GM12878 (cell line): ENCODE results near the gene TGFB3. TPM values are rescaled to one million over a fixed set of nuclear protein-coding genes. Genes with fewer than 3 reads are reported as not detected.

Experiments used
- ATAC-seq: fragments of 200-7000 bp; cut with Tn5 transposase; 3 replicates; pipeline ENCODE4 v1.9.1; 2020; ENCODE audit warnings: mild to moderate bottlenecking, moderate library complexity
- BruUV-seq: library from RNA; stranded (reverse); fragments of 400-500 nt; replicated peaks from 2 replicates; lab custom pipeline; 2021; lab: Mats Ljungman, UMichigan
- CTCF ChIA-PET: fragments of 300-600 bp; sonication (Branson Sonifier 250); formaldehyde crosslinking; extraction: SDS; loops from one replicate; lab custom pipeline; 2021; ENCODE audit warnings: inconsistent platforms; lab: Yijun Ruan, JAX
- POLR2A ChIA-PET: fragments of 350-600 bp; formaldehyde crosslinking; extraction: SDS; loops from one replicate; lab custom pipeline; 2021; ENCODE audit warnings: inconsistent platforms; lab: Charles Lee
- RAD21 ChIA-PET: fragments of 300-600 bp; sonication (Branson Sonifier 250); formaldehyde crosslinking; loops from one replicate; lab custom pipeline; 2023; ENCODE audit warnings: antibody characterized with exemption; ENCODE audit not compliant: unreplicated experiment; lab: Charles Lee
- SMC1A ChIA-PET: fragments of 300-600 bp; sonication (Branson Sonifier 250); formaldehyde crosslinking; loops from one replicate; lab custom pipeline; 2023; ENCODE audit not compliant: unreplicated experiment, uncharacterized antibody; lab: Charles Lee
- DNase-seq: peaks from one replicate; pipeline ENCODE4 v3.0.0-alpha.2; 2011; ENCODE audit warnings: low read depth, low spot score
- FAIRE-seq: peaks from 3 replicates; lab custom pipeline; 2011; peaks lifted over from hg19 to GRCh38; lab: Jason Lieb, UNC
- H2AFZ ChIP-seq: 2 replicates; pipeline ENCODE4 v1.6.0; 2011; ENCODE audit warnings: low read depth, low read length, control low read depth; ENCODE audit not compliant: control insufficient read depth
- H3K27ac ChIP-seq: 2 replicates; pipeline ENCODE4 v1.5.1; 2011; ENCODE audit warnings: control low read depth; ENCODE audit not compliant: control insufficient read depth, insufficient read depth
- H3K27me3 ChIP-seq, 2 experiments: replicated peaks in 1 of 2; 2 replicates each; pipeline versions ENCODE4 v1.6.0 to v1.6.1; 2011; ENCODE audit warnings: low read length in 1 of 2; ENCODE audit not compliant: control insufficient read depth in 2 of 2, insufficient read depth in 2 of 2
- H3K36me3 ChIP-seq, 2 experiments: 2 replicates each; pipeline ENCODE4 v1.5.1; 2011; ENCODE audit warnings: low read length in 1 of 2; ENCODE audit not compliant: control insufficient read depth in 2 of 2, insufficient read depth in 2 of 2
- H3K4me1 ChIP-seq: 2 replicates; pipeline ENCODE4 v1.6.1; 2011; ENCODE audit warnings: mild to moderate bottlenecking, low read length, moderate library complexity, mixed read lengths; ENCODE audit not compliant: control insufficient read depth, insufficient read depth
- H3K4me2 ChIP-seq: 2 replicates; pipeline ENCODE4 v1.6.0; 2011; ENCODE audit warnings: control low read depth; ENCODE audit not compliant: control insufficient read depth, insufficient read depth
- H3K4me3 ChIP-seq: fragments of 200-600 bp; sonication (generic); 2 replicates; pipeline ENCODE4 v1.5.1; 2016
- H3K79me2 ChIP-seq: 2 replicates; pipeline ENCODE4 v1.6.0; 2011; ENCODE audit warnings: low read length; ENCODE audit not compliant: control insufficient read depth, insufficient read depth
- H3K9ac ChIP-seq: 2 replicates; pipeline ENCODE4 v1.8.0; 2011; ENCODE audit warnings: low read length, control low read depth, mixed read lengths; ENCODE audit not compliant: control insufficient read depth, insufficient read depth
- H3K9me3 ChIP-seq: replicated peaks from 3 replicates; pipeline ENCODE4 v1.5.1; 2011; ENCODE audit warnings: mild to moderate bottlenecking, low read length; ENCODE audit not compliant: control insufficient read depth, insufficient read depth
- H4K20me1 ChIP-seq: 2 replicates; pipeline ENCODE4 v1.6.0; 2011; ENCODE audit not compliant: control insufficient read depth, insufficient read depth
- ATF7 ChIP-seq: fragments of 450-650 bp; IDR thresholded peaks from 2 replicates; pipeline ENCODE4 v1.6.1; 2016; ENCODE audit warnings: low read depth, mild to moderate bottlenecking
- CBX5 ChIP-seq: sonication (generic); IDR thresholded peaks from 2 replicates; pipeline ENCODE4 v1.6.1; 2016; ENCODE audit warnings: low read depth, moderate library complexity, mild to moderate bottlenecking, inconsistent platforms
- CREM ChIP-seq: IDR thresholded peaks from 2 replicates; pipeline ENCODE4 v1.6.1; 2014; ENCODE audit warnings: antibody characterized with exemption, low read depth
- GATAD2B ChIP-seq: fragments of 450-650 bp; conservative IDR thresholded peaks from 2 replicates; pipeline ENCODE4 v1.6.1; 2017; ENCODE audit warnings: low read depth, mild to moderate bottlenecking, moderate library complexity
- HCFC1 ChIP-seq: fragments of 150-350 bp; IDR thresholded peaks from 2 replicates; pipeline ENCODE4 v1.6.1; 2014; ENCODE audit warnings: low read length
- HDGF ChIP-seq: fragments of 450-650 bp; IDR thresholded peaks from 2 replicates; pipeline ENCODE4 v1.6.1; 2016; ENCODE audit warnings: antibody characterized with exemption
- KLF5 ChIP-seq: fragments of 450-650 bp; IDR thresholded peaks from 2 replicates; pipeline ENCODE4 v1.6.1; 2014; ENCODE audit warnings: mild to moderate bottlenecking; ENCODE audit not compliant: partially characterized antibody
- RUNX3 ChIP-seq: IDR thresholded peaks from 2 replicates; pipeline ENCODE4 v1.6.1; 2012; ENCODE audit warnings: low read length, inconsistent platforms
- SIX5 ChIP-seq: IDR thresholded peaks from 2 replicates; pipeline ENCODE4 v1.6.1; 2011; ENCODE audit warnings: mild to moderate bottlenecking, low read depth, low read length, moderate library complexity; ENCODE audit not compliant: severe bottlenecking
- TCF7 ChIP-seq: IDR thresholded peaks from 2 replicates; pipeline ENCODE4 v1.6.1; 2014; ENCODE audit warnings: antibody characterized with exemption, borderline replicate concordance
- WGBS: methylation state at CpG from one replicate; pipeline ENCODE4 v1.1.6; 2016; ENCODE audit warnings: low lambda C conversion rate; ENCODE audit not compliant: insufficient replicate concordance, insufficient coverage; ENCODE audit errors: missing lambda C conversion rate; 5-methylcytosine and 5-hydroxymethylcytosine counted together
- in situ Hi-C: fragments of 300-500 bp; cut with MboI; formaldehyde crosslinking; loops from 9 replicates; pipeline ENCODE4 v1.14.3; 2018; ENCODE audit warnings: mixed read lengths
- intact Hi-C: fragments of 100-400 bp; cut with micrococcal nuclease; formaldehyde crosslinking; loops from one replicate; pipeline ENCODE4 v1.14.2; 2022; ENCODE audit not compliant: unreplicated experiment
- polyA plus RNA-seq, 11 experiments: library from polyadenylated mRNA; depleted of rRNA in 4 of 11; unstranded in 6 of 11; stranded (reverse) in 5 of 11; fragments of >200 nt; fragmentation: Nextera tagmentation in 4 of 11; fragmentation: Illumina TruSeq in 1 of 11; extraction: Ambion mirVana in 4 of 11; extraction: Trizol in 1 of 11; gene quantifications; 1 replicate in 1 of 11; 2 replicates in 10 of 11; pipeline versions ENCODE4 v1.2.1 to v1.2.3, GENCODE V29; 2011 to 2016; ENCODE audit warnings: inconsistent platforms in 2 of 11, missing spikeins in 2 of 11, low read depth in 1 of 11
- total RNA-seq, 4 experiments: library from RNA; depleted of rRNA in 3 of 4; stranded (reverse); fragments of >200 nt in 3 of 4; fragmentation: Illumina TruSeq in 1 of 4; extraction: Trizol in 1 of 4; gene quantifications; 2 replicates each; pipeline versions ENCODE4 v1.2.1 to v1.2.3, GENCODE V29; 2013 to 2021
- TF ChIP-seq, protein P1 (sequence below): fragments of 450-650 bp; IDR thresholded peaks from 2 replicates; pipeline ENCODE4 v1.6.1; 2017; ENCODE audit warnings: antibody characterized with exemption, mild to moderate bottlenecking, moderate library complexity

The TGFB3 gene
- total and polyA plus RNA-seq, 10 of the 15 experiments (the other 5 are each of a cell fraction or from before 2014, with no cell fraction given), result 0.27 to 2.6 (median 0.82) TPM

DNA sequence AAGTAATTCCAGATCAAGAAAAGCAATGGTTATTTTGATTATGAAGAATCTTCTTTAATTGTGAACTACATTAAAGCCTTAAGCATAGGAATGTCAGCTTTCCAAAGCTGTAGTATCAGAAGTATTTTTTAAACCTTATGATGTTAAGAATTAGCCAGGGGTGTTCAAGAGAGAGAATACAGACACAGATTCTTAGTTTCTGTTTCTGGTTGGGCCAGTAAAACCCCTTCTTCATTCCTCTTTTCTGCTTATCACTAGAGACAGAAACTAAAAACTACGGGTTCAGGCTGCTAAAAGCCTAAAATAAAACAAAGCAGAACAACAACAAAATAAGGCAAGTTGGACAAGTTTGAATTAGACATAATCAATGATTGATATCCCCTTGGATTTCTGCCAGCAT is 42.0 kb upstream of the TGFB3 start:
- BruUV-seq, result no TSS peak
- Histone ChIP-seq H3K9ac (peak overlapping the region; percentile 28; the same call in 1 of the 2 replicates), H3K27me3 (no peaks in the 10 kb centered on the region), H3K4me3 (no peak overlapping the region), H3K79me2 (no peaks in the 10 kb centered on the region), H3K4me2 (peak overlapping the region; percentile 75), H3K9me3 (peaks cover 3% of the 10 kb centered on the region), H3K27ac (peak overlapping the region; percentile 53), H3K4me1 (peaks cover 9% of the 10 kb centered on the region), H2AFZ (peak overlapping the region; percentile 59; the same call in 1 of the 2 replicates), H4K20me1 (no peaks in the 10 kb centered on the region), H3K36me3 (peaks cover 0 to 7% of the 10 kb centered on the region in 2 experiments; a peak in 1 of 4 replicates)
- 14% methylated on average over 1 of the region's 1 CpG for WGBS
- FAIRE-seq (peak; percentile 54), DNase-seq (peak; percentile 3), ATAC-seq (peak; percentile 41; the same call in 1 of the 3 replicates)
- in situ Hi-C loops (no loop called here), intact Hi-C loops (no loop called here)
- TF ChIP-seq TCF7 (no peak), KLF5 (no peak), ATF7 (no peak), RUNX3 (no peak), HDGF (no peak), HCFC1 (no peak), GATAD2B (no peak), SIX5 (no peak), CBX5 (no peak), CREM (no peak)
- TF ChIP-seq, protein P1, sequence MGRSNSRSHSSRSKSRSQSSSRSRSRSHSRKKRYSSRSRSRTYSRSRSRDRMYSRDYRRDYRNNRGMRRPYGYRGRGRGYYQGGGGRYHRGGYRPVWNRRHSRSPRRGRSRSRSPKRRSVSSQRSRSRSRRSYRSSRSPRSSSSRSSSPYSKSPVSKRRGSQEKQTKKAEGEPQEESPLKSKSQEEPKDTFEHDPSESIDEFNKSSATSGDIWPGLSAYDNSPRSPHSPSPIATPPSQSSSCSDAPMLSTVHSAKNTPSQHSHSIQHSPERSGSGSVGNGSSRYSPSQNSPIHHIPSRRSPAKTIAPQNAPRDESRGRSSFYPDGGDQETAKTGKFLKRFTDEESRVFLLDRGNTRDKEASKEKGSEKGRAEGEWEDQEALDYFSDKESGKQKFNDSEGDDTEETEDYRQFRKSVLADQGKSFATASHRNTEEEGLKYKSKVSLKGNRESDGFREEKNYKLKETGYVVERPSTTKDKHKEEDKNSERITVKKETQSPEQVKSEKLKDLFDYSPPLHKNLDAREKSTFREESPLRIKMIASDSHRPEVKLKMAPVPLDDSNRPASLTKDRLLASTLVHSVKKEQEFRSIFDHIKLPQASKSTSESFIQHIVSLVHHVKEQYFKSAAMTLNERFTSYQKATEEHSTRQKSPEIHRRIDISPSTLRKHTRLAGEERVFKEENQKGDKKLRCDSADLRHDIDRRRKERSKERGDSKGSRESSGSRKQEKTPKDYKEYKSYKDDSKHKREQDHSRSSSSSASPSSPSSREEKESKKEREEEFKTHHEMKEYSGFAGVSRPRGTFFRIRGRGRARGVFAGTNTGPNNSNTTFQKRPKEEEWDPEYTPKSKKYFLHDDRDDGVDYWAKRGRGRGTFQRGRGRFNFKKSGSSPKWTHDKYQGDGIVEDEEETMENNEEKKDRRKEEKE, result no peak
- SMC1A ChIA-PET, result interaction anchor here (1.3 to 1.6 kb wide), 2 partner anchors 22 to 29 kb away, joined by 3 to 4 read pairs; no protein-coding TSS in a partner anchor
- CTCF ChIA-PET, result interaction anchor here (1.5 kb wide), 1 partner anchor 27 kb away, joined by 3 read pairs; no protein-coding TSS in a partner anchor
- RAD21 ChIA-PET, result no interaction called here
- POLR2A ChIA-PET, result no interaction called here
